H1 (cell line): Measurements from ENCODE around the gene MTRFR. TPM values are rescaled to one million over a fixed set of nuclear protein-coding genes. Genes with fewer than 3 reads are reported as not detected.

Experiments used
- CTCF ChIA-PET: fragments of 300-600 bp; sonication (Branson Sonifier 250); formaldehyde crosslinking; loops from one replicate; lab custom pipeline; 2021; ENCODE audit not compliant: partially characterized antibody; lab: Charles Lee
- POLR2A ChIA-PET: fragments of 300-600 bp; sonication (Branson Sonifier 250); formaldehyde crosslinking; loops from one replicate; lab custom pipeline; 2021; ENCODE audit warnings: inconsistent platforms; ENCODE audit not compliant: partially characterized antibody; lab: Charles Lee
- DNase-seq, 2 experiments: peaks; one replicate each; pipeline versions ENCODE4 v3.0.0 to v3.0.0-alpha.2; 2010 to 2022; ENCODE audit warnings: low spot score in 2 of 2, low read depth in 1 of 2, mixed read lengths in 1 of 2
- FAIRE-seq: peaks from 2 replicates; lab custom pipeline; 2011; peaks lifted over from hg19 to GRCh38; lab: Jason Lieb, UNC
- H2AFZ ChIP-seq: 2 replicates; pipeline ENCODE4 v1.8.1; 2012; ENCODE audit warnings: low read length, inconsistent platforms
- H2AK5ac ChIP-seq: 2 replicates; pipeline ENCODE4 v1.6.1; 2013; ENCODE audit warnings: low read depth, low read length
- H2BK120ac ChIP-seq: replicated peaks from 2 replicates; pipeline ENCODE3; 2013; ENCODE audit warnings: low read depth, low read length, inconsistent platforms
- H2BK12ac ChIP-seq: 2 replicates; pipeline ENCODE4 v1.6.1; 2013; ENCODE audit warnings: low read depth, low read length
- H2BK15ac ChIP-seq: 2 replicates; pipeline ENCODE4 v1.6.1; 2013; ENCODE audit warnings: low read length
- H2BK20ac ChIP-seq: 2 replicates; pipeline ENCODE4 v1.6.1; 2013; ENCODE audit warnings: low read length
- H2BK5ac ChIP-seq: 2 replicates; pipeline ENCODE4 v1.6.1; 2013; ENCODE audit warnings: low read depth, low read length
- H3K14ac ChIP-seq: 2 replicates; pipeline ENCODE4 v1.6.1; 2013; ENCODE audit warnings: inconsistent platforms; ENCODE audit not compliant: insufficient read length
- H3K18ac ChIP-seq: 2 replicates; pipeline ENCODE4 v1.6.1; 2013; ENCODE audit warnings: low read length; ENCODE audit errors: extremely low read depth
- H3K23ac ChIP-seq: 2 replicates; pipeline ENCODE4 v1.6.1; 2013; ENCODE audit warnings: inconsistent platforms; ENCODE audit not compliant: insufficient read length
- H3K23me2 ChIP-seq: 2 replicates; pipeline ENCODE4 v1.6.1; 2013; ENCODE audit warnings: low read depth, low read length
- H3K27ac ChIP-seq: 2 replicates; pipeline ENCODE4 v1.6.1; 2011; ENCODE audit warnings: low read depth, low read length, inconsistent platforms
- H3K27me3 ChIP-seq, 4 experiments: replicated peaks in 1 of 4; 1 replicate in 1 of 4; 2 replicates in 3 of 4; pipeline versions ENCODE4 v1.6.1 to v1.8.1; 2011 to 2013; ENCODE audit warnings: low read length in 3 of 4, mild to moderate bottlenecking in 3 of 4, inconsistent platforms in 2 of 4, mixed read lengths in 2 of 4, moderate library complexity in 1 of 4; ENCODE audit not compliant: control insufficient read depth in 3 of 4, insufficient read depth in 3 of 4; ENCODE audit errors: extremely low read depth in 1 of 4
- H3K36me3 ChIP-seq, 4 experiments: 2 replicates each; pipeline versions ENCODE4 v1.6.1 to v1.8.1; 2011 to 2013; ENCODE audit warnings: mild to moderate bottlenecking in 4 of 4, low read length in 3 of 4, moderate library complexity in 2 of 4, control low read depth in 1 of 4, inconsistent platforms in 1 of 4; ENCODE audit not compliant: insufficient read depth in 4 of 4, control insufficient read depth in 2 of 4
- H3K4ac ChIP-seq: replicated peaks from 2 replicates; pipeline ENCODE3; 2013; ENCODE audit warnings: low read length, low read depth, mixed read lengths, inconsistent platforms; ENCODE audit not compliant: insufficient read length
- H3K4me1 ChIP-seq, 4 experiments: replicated peaks in 1 of 4; 1 replicate in 1 of 4; 2 replicates in 3 of 4; pipeline versions ENCODE4 v1.6.1 to v1.8.1; 2011 to 2013; ENCODE audit warnings: low read length in 3 of 4, inconsistent platforms in 2 of 4, mixed read lengths in 1 of 4; ENCODE audit not compliant: insufficient read depth in 4 of 4, control insufficient read depth in 3 of 4
- H3K4me2 ChIP-seq, 2 experiments: 2 replicates each; pipeline versions ENCODE4 v1.6.1 to v1.8.1; 2011 to 2013; ENCODE audit warnings: low read depth in 2 of 2, low read length in 2 of 2, control low read depth in 1 of 2, inconsistent platforms in 1 of 2, mild to moderate bottlenecking in 1 of 2; ENCODE audit not compliant: insufficient read depth in 1 of 2
- H3K4me3 ChIP-seq, 4 experiments: fragments of 200-600, 300-600 bp in 1 of 4; sonication (generic), shearing (Covaris generic), sonication (Bioruptor Twin) in 1 of 4; 2 replicates each; pipeline versions ENCODE4 v1.5.1 to v1.8.1; 2011 to 2016; ENCODE audit warnings: low read length in 4 of 4, low read depth in 3 of 4, control low read depth in 2 of 4, inconsistent platforms in 2 of 4, mild to moderate bottlenecking in 2 of 4, mixed read lengths in 1 of 4, moderate library complexity in 1 of 4; ENCODE audit not compliant: insufficient read depth in 2 of 4; ENCODE audit errors: extremely low read depth in 1 of 4
- H3K56ac ChIP-seq: replicated peaks from 2 replicates; pipeline ENCODE3; 2013; ENCODE audit warnings: low read depth, mild to moderate bottlenecking, mixed read lengths, low read length, inconsistent platforms; ENCODE audit not compliant: insufficient read length
- H3K79me1 ChIP-seq: 2 replicates; pipeline ENCODE4 v1.6.1; 2013; ENCODE audit warnings: low read depth, low read length, control low read depth
- H3K79me2 ChIP-seq, 2 experiments: 2 replicates each; pipeline versions ENCODE4 v1.6.1 to v1.8.1; 2012 to 2013; ENCODE audit warnings: low read length in 2 of 2, mild to moderate bottlenecking in 2 of 2, inconsistent platforms in 1 of 2; ENCODE audit not compliant: insufficient read depth in 2 of 2, control insufficient read depth in 1 of 2
- H3K9ac ChIP-seq, 4 experiments: replicated peaks in 1 of 4; 1 replicate in 1 of 4; 2 replicates in 3 of 4; pipeline versions ENCODE4 v1.6.1 to v1.8.1; 2011 to 2013; ENCODE audit warnings: low read depth in 3 of 4, low read length in 3 of 4, control low read depth in 2 of 4, mild to moderate bottlenecking in 2 of 4, moderate library complexity in 2 of 4, inconsistent platforms in 1 of 4; ENCODE audit errors: extremely low read depth in 1 of 4
- H3K9me3 ChIP-seq, 2 experiments: 2 replicates each; pipeline versions ENCODE4 v1.6.1 to v1.8.1; 2012 to 2013; ENCODE audit warnings: mild to moderate bottlenecking in 2 of 2, moderate library complexity in 2 of 2, control low read depth in 1 of 2, inconsistent platforms in 1 of 2, low read depth in 1 of 2, low read length in 1 of 2, mixed read lengths in 1 of 2; ENCODE audit not compliant: insufficient read depth in 2 of 2
- H4K20me1 ChIP-seq, 2 experiments: replicated peaks in 1 of 2; 2 replicates each; pipeline versions ENCODE3 to v1.8.1; 2011 to 2013; ENCODE audit warnings: inconsistent platforms in 2 of 2, low read length in 2 of 2, mild to moderate bottlenecking in 1 of 2; ENCODE audit not compliant: insufficient read depth in 2 of 2, control insufficient read depth in 1 of 2
- H4K5ac ChIP-seq: 2 replicates; pipeline ENCODE4 v1.6.1; 2013; ENCODE audit warnings: low read length, low read depth, mixed read lengths, inconsistent platforms; ENCODE audit not compliant: insufficient read length
- H4K8ac ChIP-seq: 2 replicates; pipeline ENCODE4 v1.8.0; 2013; ENCODE audit warnings: mild to moderate bottlenecking, moderate library complexity, low read length, inconsistent platforms; ENCODE audit not compliant: insufficient read depth; ENCODE audit errors: extremely low read depth
- H4K91ac ChIP-seq: replicated peaks from 2 replicates; pipeline ENCODE3; 2013; ENCODE audit warnings: low read length, mixed read lengths, inconsistent platforms; ENCODE audit not compliant: insufficient read length
- ASH2L ChIP-seq: fragments of 200-600, 300-600 bp; sonication (generic); IDR thresholded peaks from one replicate; pipeline ENCODE4 v1.7.1; 2017; ENCODE audit warnings: low read length
- FOSL1 ChIP-seq: IDR thresholded peaks from 2 replicates; pipeline ENCODE4 v1.6.1; 2011; ENCODE audit warnings: mild to moderate bottlenecking, low read depth, low read length, moderate library complexity; ENCODE audit not compliant: insufficient read depth
- HDAC2 ChIP-seq, 2 experiments: fragments of 300-600 bp in 1 of 2; sonication (generic) in 1 of 2; IDR thresholded peaks; 2 replicates each; pipeline ENCODE4 v1.6.1; 2011 to 2012; ENCODE audit warnings: low read depth in 2 of 2, low read length in 2 of 2, mild to moderate bottlenecking in 2 of 2, moderate library complexity in 2 of 2, borderline replicate concordance in 1 of 2, inconsistent platforms in 1 of 2
- JUN ChIP-seq: IDR thresholded peaks from 2 replicates; pipeline ENCODE4 v1.6.1; 2011; ENCODE audit warnings: low read depth, mild to moderate bottlenecking, improper control_type of control experiment, low read length
- JUND ChIP-seq: IDR thresholded peaks from 2 replicates; pipeline ENCODE4 v1.6.1; 2011; ENCODE audit warnings: mild to moderate bottlenecking, improper control_type of control experiment, low read length
- MAFK ChIP-seq: IDR thresholded peaks from 2 replicates; pipeline ENCODE4 v1.6.1; 2012; ENCODE audit warnings: low read depth, mild to moderate bottlenecking, improper control_type of control experiment, low read length
- WGBS, 2 experiments: shearing (Covaris generic) in 1 of 2; methylation state at CpG; one replicate each; pipeline versions ENCODE4 v1.1.6 to v1.1.7; 2013 to 2015; ENCODE audit warnings: low lambda C conversion rate in 2 of 2, mixed read lengths in 2 of 2, inconsistent platforms in 1 of 2, low coverage in 1 of 2, missing lambda C conversion rate in 1 of 2; ENCODE audit not compliant: insufficient replicate concordance in 2 of 2, insufficient coverage in 1 of 2, insufficient read length in 1 of 2; ENCODE audit errors: extremely low coverage in 1 of 2, missing lambda C conversion rate in 1 of 2; 5-methylcytosine and 5-hydroxymethylcytosine counted together
- polyA plus RNA-seq, 7 experiments: library from polyadenylated mRNA; depleted of rRNA in 3 of 7; stranded (reverse) in 5 of 7; unstranded in 2 of 7; fragments of >200 nt in 5 of 7; fragments of 200-250 nt in 2 of 7; gene quantifications; 1 replicate in 5 of 7; 2 replicates in 1 of 7; 4 replicates in 1 of 7; pipeline versions ENCODE4 v1.2.1 to v1.2.3, GENCODE V29; 2011 to 2013; ENCODE audit warnings: missing spikeins in 2 of 7, mixed read lengths in 2 of 7
- total RNA-seq: library from RNA; stranded (reverse); fragmentation: NEBNext Ultra II Directional; extraction: Animal tissue kit (Norgen Biotek cat#: 25700); gene quantifications from 2 replicates; pipeline ENCODE4 v1.2.1, GENCODE V29; 2021

MTRFR gene
- total and polyA plus RNA-seq, 2 of the 8 experiments (the other 6 are each of a cell fraction or from before 2014, with no cell fraction given) = 9.2 to 12.9 TPM

GRCh38 chr12:123243671-123244262, 10.5 kb downstream of the MTRFR start:
- ChIA-PET POLR2A (interaction anchor here (0.9 to 1.5 kb wide), 2 partner anchors 11 to 21 kb away, joined by 3 to 12 read pairs; partner anchors contain the start of genes MPHOSPH9 and MTRFR), CTCF (interaction anchor here (0.8 to 1.5 kb wide), 4 partner anchors 8 to 384 kb away, joined by 3 to 4 read pairs (median 4); no protein-coding TSS in a partner anchor)
- Histone ChIP-seq H2AK5ac (no peak overlapping the region), H2BK5ac (no peak overlapping the region), H3K4me2 (no peak overlapping the region), H3K9me3 (peaks cover 3 to 5% of the 10 kb centered on the region in 2 experiments; a peak in 3 of 4 replicates), H3K56ac (no peak overlapping the region), H3K4ac (no peak overlapping the region), H3K27me3 (no peaks in the 10 kb centered on the region), H2BK120ac (no peak overlapping the region), H3K14ac (no peak overlapping the region), H3K18ac (no peak overlapping the region), H3K4me1 (no peaks in the 10 kb centered on the region), H4K8ac (no peak overlapping the region), H3K79me2 (peaks cover 0 to 11% of the 10 kb centered on the region in 2 experiments; a peak in 1 of 4 replicates), H3K23ac (no peak overlapping the region), H4K5ac (no peak overlapping the region), H4K91ac (no peak overlapping the region), H3K23me2 (no peaks in the 10 kb centered on the region), H4K20me1 (peaks cover 0 to 1% of the 10 kb centered on the region in 2 experiments), H3K36me3 (peaks cover 0 to 8% (median 4%) of the 10 kb centered on the region in 4 experiments; a peak in 4 of 8 replicates), H2BK20ac (no peak overlapping the region), H2AFZ (no peak overlapping the region), H3K4me3 (no peak overlapping the region), H3K79me1 (peaks cover 5% of the 10 kb centered on the region; the same call in 1 of the 2 replicates), H2BK15ac (no peak overlapping the region), H3K27ac (no peak overlapping the region), H2BK12ac (no peak overlapping the region), H3K9ac (no peak overlapping the region)
- no peak for TF ChIP-seq JUN
- no peak for TF ChIP-seq HDAC2 (IDR thresholded peaks at IDR 0.05; ENCODE audit: borderline replicate concordance in 1 of 2, low read depth in 2 of 2, low read length in 2 of 2)
- TF ChIP-seq ASH2L = no peak
- TF ChIP-seq MAFK = no peak
- no peak for TF ChIP-seq FOSL1
- no peak for TF ChIP-seq JUND
- FAIRE-seq (no peak), DNase-seq (no peak)
- WGBS, 2 experiments = 87% methylated on average over 7 of the region's 7 CpGs; no CpG with 5 or more reads in 1 of the 2 experiments
